ENCODE results near the gene MAPK8IP3.
A peak's percentile ranks its signal among the peaks of the same experiment; 100 is the strongest.

The MAPK8IP3 gene

GRCh38 chr16:1674751-1675664 lies 31.0 kb upstream of the MAPK8IP3 start:
- Histone ChIP-seq H3K4me1 (ENCODE audit: low read length) (peaks cover 3% of the 10 kb centered on the region; the same call in 1 of the 2 replicates), H3F3A (ENCODE audit: insufficient read depth, low read length) (peaks cover 5% of the 10 kb centered on the region), H4K20me1 (ENCODE audit: insufficient read depth, low read length) (no peaks in the 10 kb centered on the region), H3K9me2 (replicated peaks; ENCODE audit: insufficient read depth, low read length) (no peaks in the 10 kb centered on the region), H3K27me3 (replicated peaks; ENCODE audit: insufficient read depth, low read length) (no peaks in the 10 kb centered on the region), H3K79me2 (ENCODE audit: low read length) (peaks cover 18% of the 10 kb centered on the region), H3K9me3 (replicated peaks; ENCODE audit: insufficient read depth, low read length) (no peaks in the 10 kb centered on the region), H3K36me3 (replicated peaks; ENCODE audit: insufficient read depth, low read length) (no peaks in the 10 kb centered on the region), H2AFZ (ENCODE audit: low read length) (no peak overlapping the region), H3K4me2 (ENCODE audit: low read depth, low read length) (no peak overlapping the region), H3K4me3 (ENCODE audit: low read length) (no peak overlapping the region), H3K9ac (ENCODE audit: low read length) (no peak overlapping the region), H3K27ac (ENCODE audit: low read length) (no peak overlapping the region)
- DNase-seq = no peak
- TF ChIP-seq CTCF (IDR thresholded peaks at IDR 0.05; ENCODE audit: low read length) (no peak), EZH2phosphoT487 (IDR thresholded peaks at IDR 0.05; ENCODE audit: low read length) (no peak)

GRCh38 chr16:1676661-1677060 lies 29.3 kb upstream of the MAPK8IP3 start:
- H2AFZ ChIP-seq (ENCODE audit: low read length) = no peak overlapping the region
- no peaks in the 10 kb centered on the region for H4K20me1 ChIP-seq (ENCODE audit: insufficient read depth, low read length)
- H3K36me3 ChIP-seq (replicated peaks; ENCODE audit: insufficient read depth, low read length) = no peaks in the 10 kb centered on the region
- no peak overlapping the region for H3K27ac ChIP-seq (ENCODE audit: low read length)
- no peak overlapping the region for H3K9ac ChIP-seq (ENCODE audit: low read length)
- H3F3A ChIP-seq (ENCODE audit: insufficient read depth, low read length) = peaks cover 5% of the 10 kb centered on the region
- DNase-seq = no peak
- no peak for TF ChIP-seq EZH2phosphoT487 (IDR thresholded peaks at IDR 0.05; ENCODE audit: low read length)
- peaks cover 3% of the 10 kb centered on the region; the same call in 1 of the 2 replicates for H3K4me1 ChIP-seq (ENCODE audit: low read length)
- H3K27me3 ChIP-seq (replicated peaks; ENCODE audit: insufficient read depth, low read length) = no peaks in the 10 kb centered on the region
- H3K79me2 ChIP-seq (ENCODE audit: low read length) = peaks cover 35% of the 10 kb centered on the region
- no peaks in the 10 kb centered on the region for H3K9me3 ChIP-seq (replicated peaks; ENCODE audit: insufficient read depth, low read length)
- no peaks in the 10 kb centered on the region for H3K9me2 ChIP-seq (replicated peaks; ENCODE audit: insufficient read depth, low read length)
- no peak overlapping the region for H3K4me2 ChIP-seq (ENCODE audit: low read depth, low read length)
- no peak overlapping the region for H3K4me3 ChIP-seq (ENCODE audit: low read length)

- H2AFZ ChIP-seq (ENCODE audit: low read length) = peak overlapping the region; percentile 42; the same call in 1 of the 2 replicates
- no peaks in the 10 kb centered on the region for H4K20me1 ChIP-seq (ENCODE audit: insufficient read depth, low read length)
- H3K79me2 ChIP-seq (ENCODE audit: low read length) = peaks cover 40% of the 10 kb centered on the region
- peak overlapping the region; percentile 49 for H3K4me3 ChIP-seq (ENCODE audit: low read length)
- no peak for DNase-seq
- H3K4me2 ChIP-seq (ENCODE audit: low read depth, low read length) = peak overlapping the region; percentile 65
- no peak overlapping the region for H3K9ac ChIP-seq (ENCODE audit: low read length)
- H3K36me3 ChIP-seq (replicated peaks; ENCODE audit: insufficient read depth, low read length) = no peaks in the 10 kb centered on the region
- no peaks in the 10 kb centered on the region for H3K27me3 ChIP-seq (replicated peaks; ENCODE audit: insufficient read depth, low read length)
- H3K27ac ChIP-seq (ENCODE audit: low read length) = no peak overlapping the region
- peaks cover 3% of the 10 kb centered on the region; the same call in 1 of the 2 replicates for H3K4me1 ChIP-seq (ENCODE audit: low read length)
- no peak for TF ChIP-seq EZH2phosphoT487 (IDR thresholded peaks at IDR 0.05; ENCODE audit: low read length)
- no peak for TF ChIP-seq CTCF (IDR thresholded peaks at IDR 0.05; ENCODE audit: low read length)
- TF ChIP-seq EZH2 (optimal IDR thresholded peaks at IDR 0.05; ENCODE audit: low read depth, low read length) = no peak
- H3F3A ChIP-seq (ENCODE audit: insufficient read depth, low read length) = peaks cover 5% of the 10 kb centered on the region
- H3K9me2 ChIP-seq (replicated peaks; ENCODE audit: insufficient read depth, low read length) = no peaks in the 10 kb centered on the region
- no peaks in the 10 kb centered on the region for H3K9me3 ChIP-seq (replicated peaks; ENCODE audit: insufficient read depth, low read length)
These were observed 28.7 kb upstream of the MAPK8IP3 start for GRCh38 chr16:1677339-1677738.
